ENCODE measurements around the gene YIPF3.
A peak's percentile ranks its signal among the peaks of the same experiment; 100 is the strongest.
"Not testable (repeated sequence)": the region's sequence is repeated elsewhere in the genome, so short reads cannot be mapped to it uniquely, and the experiment has no call there.

YIPF3 gene

DNA sequence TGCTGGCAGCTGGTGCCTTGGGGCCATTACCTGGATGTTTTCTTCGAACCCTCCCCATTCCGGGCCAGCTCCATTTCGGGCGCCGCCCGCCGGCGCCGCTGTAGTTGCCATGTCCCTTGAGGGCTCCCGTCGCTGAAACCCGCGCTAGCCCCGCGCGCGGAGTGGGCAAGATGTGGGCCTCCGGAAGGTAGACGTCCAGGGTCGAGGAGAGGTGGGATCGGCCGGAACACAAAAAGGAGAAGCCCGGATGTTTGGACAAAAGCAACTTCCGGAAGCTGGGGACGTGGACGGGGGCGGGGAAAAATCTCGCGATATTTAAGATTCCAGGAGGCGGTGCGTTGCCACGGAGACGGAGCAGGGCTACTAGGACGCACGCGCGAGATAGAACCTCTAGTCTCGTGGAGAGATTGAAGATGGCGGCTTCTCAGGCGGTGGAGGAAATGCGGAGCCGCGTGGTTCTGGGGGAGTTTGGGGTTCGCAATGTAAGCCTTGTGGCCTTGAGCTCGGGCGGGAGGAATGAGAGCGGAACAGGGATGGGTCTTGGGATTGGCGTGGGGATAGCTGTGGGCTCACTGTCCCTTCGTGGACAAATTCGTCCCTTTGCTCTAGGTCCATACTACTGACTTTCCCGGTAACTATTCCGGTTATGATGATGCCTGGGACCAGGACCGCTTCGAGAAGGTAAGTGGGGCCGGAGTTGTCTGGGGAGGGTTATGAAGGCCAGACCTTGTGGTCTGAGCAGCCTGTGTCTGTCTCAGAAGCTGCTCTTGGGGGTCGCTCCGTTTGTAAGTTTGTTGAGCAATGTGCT, at the start of gene YIPF3, which contains the start of gene POLR1C:
Gene YIPF3, minus strand, starts transcription at position 230 of the 808 bp plus-strand sequence. Its CDS starts 119 bp downstream, at position 111.
Gene POLR1C, plus strand, starts transcription at position 393 of the 808 bp plus-strand sequence. Its CDS starts 21 bp downstream, at position 414.
- peak; percentile 97 for DNase-seq (ENCODE audit: low spot score)

DNA sequence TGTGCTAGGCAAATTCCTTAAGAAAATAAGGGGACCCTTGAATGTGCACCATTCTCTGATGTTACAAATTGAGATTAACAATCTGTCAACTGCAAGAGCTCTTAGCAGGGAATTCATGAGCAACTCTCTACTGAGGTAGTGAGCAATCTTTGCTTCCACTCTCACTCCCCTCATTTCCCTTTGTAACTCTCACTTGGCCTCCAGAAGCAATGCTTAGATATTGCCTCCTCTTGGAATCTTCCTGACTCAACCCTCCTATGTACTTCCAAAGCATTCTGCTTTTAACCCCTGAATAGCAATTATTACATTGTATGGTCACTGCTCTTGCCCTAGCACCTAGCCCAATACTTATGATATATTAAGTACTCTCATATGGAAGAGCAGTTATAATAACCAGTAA, 42.6 kb upstream of the YIPF3 start:
- DNase-seq (ENCODE audit: low spot score), result no peak

DNA sequence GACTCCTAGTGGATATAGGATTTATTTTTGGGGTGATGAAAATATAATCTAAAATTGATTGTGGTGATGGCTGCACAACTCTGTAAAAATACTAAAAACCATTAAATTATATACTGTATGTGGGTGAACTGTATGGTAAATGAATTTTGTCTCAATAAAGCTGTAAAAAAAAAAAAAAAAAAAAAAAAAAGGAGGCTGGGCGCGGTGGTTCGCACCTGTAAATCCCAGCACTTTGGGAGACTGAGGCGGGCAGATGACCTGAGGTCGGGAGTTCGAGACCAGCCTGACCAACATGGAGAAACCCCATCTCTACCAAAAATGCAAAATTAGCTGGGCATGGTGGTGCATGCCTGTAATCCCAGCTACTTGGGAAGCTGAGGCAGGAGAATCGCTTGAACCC, 40.9 kb upstream of the YIPF3 start:
- DNase-seq (ENCODE audit: low spot score), result not testable (repeated sequence)

- DNase-seq (ENCODE audit: low spot score), result no peak
Observed at GRCh38 chr6:43547222-43547621, 30.5 kb upstream of the YIPF3 start.

DNA sequence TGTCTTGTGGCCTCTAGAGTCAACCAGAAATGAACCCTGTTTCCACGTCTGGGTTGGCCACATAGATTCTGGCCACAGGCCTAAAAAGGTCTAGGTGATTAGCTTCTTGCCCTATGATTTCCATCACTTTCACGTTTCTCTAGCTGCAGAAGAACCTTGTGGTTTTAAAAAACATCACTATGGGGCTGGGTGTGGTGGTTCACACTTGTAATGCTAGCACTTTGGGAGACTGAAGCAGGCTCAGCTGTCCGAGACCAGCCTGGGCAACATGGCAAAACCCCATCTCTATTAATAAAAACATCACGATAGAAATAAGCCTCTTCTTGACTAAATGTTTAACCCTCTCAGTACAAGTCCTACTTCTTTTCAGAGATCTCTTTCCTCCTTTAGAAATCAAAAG, 27.7 kb upstream of the YIPF3 start:
- DNase-seq (ENCODE audit: low spot score), result no peak

DNA sequence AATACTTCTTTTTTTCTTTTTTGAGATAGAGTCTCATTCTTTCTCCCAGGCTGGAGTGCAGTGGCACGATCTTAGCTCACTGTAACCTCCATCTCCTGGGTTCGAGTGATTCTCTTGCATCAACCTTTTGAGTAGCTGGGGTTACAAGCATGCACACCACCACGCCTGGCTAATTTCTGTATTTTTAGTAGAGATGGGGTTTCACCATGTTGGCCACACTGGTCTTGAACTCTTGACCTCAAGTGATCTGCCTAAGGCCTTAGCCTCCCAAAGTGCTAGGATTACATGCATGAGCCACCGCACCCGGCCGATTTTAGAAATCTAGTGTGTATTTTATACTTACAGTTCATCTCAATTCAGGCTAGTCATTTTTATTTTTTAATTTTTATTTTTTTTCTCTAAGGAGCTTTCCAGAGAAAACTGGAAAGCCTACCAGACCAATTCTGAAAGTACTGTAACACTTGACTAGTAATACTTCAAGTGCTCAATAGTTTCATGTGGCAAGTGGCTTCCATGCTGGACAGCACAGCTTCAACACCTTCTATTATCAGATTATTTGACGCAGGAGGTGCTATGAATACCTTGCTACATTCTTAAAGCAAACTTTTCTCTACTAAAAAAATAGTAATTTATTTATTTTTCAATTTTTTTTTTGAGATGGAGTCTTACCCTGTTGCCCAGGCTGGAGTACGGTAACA, 25.2 kb upstream of the YIPF3 start:
- DNase-seq (ENCODE audit: low spot score), result no peak

DNA sequence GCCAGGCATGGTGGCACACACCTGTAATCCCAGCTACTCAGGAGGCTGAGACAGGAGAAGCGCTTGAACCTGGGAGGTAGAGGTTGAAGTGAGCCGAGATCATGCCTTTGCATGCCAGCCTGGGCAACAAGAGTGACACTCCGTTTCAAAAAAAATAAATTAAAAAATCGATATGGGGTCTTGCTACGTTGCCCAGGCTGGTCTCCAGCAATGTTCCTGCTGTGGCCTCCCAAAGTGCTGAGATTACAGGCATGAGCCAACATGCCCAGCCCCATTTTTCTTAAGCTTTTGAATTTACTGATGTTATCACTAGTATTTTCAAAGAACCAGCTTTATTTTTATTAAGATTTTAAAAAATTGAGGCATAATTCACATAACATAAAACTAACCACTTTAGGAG, 23.8 kb upstream of the YIPF3 start:
- no peak for DNase-seq (ENCODE audit: low spot score)

DNA sequence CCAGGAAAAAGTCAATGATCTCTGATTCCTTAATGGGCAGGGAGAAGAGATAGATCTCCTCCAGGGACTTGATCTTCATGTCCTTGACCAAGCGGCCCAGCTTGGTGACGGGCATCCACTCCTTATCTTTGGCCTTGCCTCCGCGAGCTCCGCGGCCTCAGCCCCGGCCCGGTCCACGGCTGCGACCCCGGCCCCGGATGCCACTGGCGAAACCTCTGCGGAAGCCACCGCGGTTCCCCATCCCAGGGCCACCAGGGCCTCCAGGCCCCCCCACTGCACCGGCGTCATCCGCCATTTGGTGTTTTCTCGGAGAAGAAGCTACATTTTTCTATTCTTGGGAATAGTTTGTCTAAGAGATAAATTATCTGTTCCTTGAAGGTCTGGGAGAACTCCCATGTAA, 22.7 kb upstream of the YIPF3 start:
- not testable (repeated sequence) for DNase-seq (ENCODE audit: low spot score)

DNA sequence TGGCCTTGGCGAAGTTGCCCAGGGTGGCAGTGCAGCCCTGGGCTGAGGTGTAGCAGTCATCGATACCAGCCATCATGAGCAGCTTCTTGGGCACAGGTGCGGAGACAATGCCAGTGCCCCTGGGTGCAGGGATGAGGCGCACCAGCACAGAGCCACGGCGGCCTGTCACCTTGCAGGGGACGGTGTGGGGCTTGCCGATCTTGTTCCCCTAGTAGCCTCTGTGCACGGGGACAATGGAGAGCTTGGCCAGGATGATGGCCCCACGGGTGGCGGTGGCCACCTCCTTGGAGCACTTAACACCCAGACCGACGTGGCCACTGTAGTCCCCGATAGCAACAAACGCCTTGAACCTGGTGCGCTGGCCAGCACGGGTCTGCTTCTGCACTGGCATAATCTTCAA, 22.3 kb upstream of the YIPF3 start:
- not testable (repeated sequence) for DNase-seq (ENCODE audit: low spot score)

- no peak for DNase-seq (ENCODE audit: low spot score)
Observed at GRCh38 chr6:43532201-43532600, 15.5 kb upstream of the YIPF3 start.

- no peak for DNase-seq (ENCODE audit: low spot score)
Observed at GRCh38 chr6:43524483-43524961, 7.8 kb upstream of the YIPF3 start.

GRCh38 chr6:43523284-43523683, 6.6 kb upstream of the YIPF3 start:
- no peak for DNase-seq (ENCODE audit: low spot score)

- DNase-seq (ENCODE audit: low spot score), result no peak
Observed at GRCh38 chr6:43522547-43523261, 6.0 kb upstream of the YIPF3 start.

DNA sequence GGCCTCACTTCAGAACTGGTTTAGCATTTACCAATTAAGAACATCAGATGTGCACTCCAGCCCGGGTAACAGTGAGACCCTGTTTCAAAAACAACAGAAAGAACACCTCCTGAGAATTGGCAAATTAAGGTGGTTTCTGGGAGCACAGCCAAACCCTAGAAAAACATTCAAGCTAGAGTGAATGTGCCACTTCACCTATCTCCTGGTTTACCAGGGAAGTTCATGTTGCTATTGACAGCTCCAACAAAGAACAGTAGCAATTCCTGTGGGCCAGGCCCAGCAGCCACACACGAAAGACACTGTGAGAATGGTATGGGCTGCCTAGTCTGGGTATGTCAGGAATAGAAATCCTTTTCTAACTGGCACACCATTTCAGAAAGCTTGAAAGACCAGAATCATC, 5.1 kb upstream of the YIPF3 start:
- no peak for DNase-seq (ENCODE audit: low spot score)

GRCh38 chr6:43520097-43520496, 3.4 kb upstream of the YIPF3 start:
- DNase-seq (ENCODE audit: low spot score), result no peak

DNA sequence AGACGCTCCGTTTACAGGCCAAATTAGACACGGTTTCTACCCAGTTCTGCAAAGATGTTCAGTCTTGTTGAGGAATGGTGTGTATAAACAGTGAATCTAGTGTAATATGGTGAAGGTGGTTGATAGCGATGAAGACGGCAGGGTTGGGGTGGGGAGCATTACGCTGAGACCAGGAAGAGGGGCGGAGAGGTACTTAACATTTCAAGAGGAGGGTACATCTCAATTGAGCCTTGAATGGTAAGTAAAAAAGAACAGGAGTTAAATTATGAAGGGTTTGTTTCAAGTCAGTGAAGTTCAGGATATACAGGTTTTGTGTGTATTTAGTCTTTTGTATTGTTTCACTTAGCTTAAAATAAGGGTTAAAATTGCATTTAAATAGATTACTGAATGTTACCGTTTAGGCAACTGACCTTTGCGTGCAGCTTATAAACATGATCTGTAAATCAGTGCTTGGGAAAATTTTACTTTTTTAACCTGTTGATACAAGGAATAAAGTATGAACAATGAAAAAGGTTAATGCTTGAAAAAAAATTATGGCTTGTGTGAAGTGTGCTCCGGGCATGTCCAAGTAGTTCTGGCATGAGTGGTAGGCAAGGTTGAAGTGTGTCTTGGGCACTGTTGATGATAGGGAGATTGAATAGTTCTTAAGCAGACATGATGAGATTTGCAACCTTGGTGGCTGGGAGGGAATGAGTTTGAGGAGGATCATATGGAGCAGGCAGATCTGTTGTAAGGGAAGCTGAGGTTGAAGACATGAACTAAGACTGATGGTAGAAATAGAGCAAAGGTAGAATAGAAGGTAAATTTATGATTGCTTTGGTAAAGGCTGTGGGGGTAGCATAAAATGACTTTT, 1.0 kb upstream of the YIPF3 start:
- no peak for DNase-seq (ENCODE audit: low spot score)

DNA sequence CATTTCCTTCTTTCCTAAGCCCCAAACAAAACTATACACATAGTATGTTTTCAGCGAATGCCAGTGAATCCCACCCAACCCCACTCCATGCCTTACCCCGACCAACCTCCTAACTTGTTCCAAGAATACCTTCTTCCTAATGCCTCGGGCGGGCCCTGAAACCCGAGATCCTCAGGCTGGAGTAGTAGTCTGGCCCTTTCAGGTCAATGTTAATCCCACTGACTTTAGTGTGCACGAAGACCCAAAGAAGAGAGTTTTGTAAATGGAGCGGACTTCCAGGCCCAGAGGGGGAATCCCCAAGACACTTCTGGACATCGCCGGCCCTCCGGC, 394 bp downstream of the YIPF3 start:
- no peak for DNase-seq (ENCODE audit: low spot score)

- no peak for DNase-seq (ENCODE audit: low spot score)
Observed at GRCh38 chr6:43515808-43516207, 918 bp downstream of the YIPF3 start.

- DNase-seq (ENCODE audit: low spot score), result no peak
Observed at GRCh38 chr6:43511824-43512415, 4.8 kb downstream of the YIPF3 start.

DNA sequence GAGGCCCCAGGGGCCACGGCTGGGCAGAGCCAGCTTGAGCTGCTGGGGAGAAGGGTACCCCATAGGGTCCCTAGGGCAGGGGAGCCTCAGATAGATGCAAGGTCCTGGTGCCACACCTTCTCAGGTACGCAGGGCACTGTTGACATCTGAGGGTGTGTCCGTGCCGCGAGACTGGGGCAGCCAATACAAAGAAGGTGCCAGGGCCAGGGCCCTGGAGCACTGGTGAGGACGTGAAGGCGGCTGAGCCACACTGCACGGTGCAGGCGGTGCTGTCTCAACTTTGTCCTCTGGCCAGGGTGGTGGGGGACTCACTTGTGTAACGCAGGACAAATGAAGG, 5.9 kb downstream of the YIPF3 start:
- no peak for DNase-seq (ENCODE audit: low spot score)

All from germinal center (tissue), 1 donor.